GM19438 (cell line): ENCODE measurements around the gene TNRC6A.
"Not testable (repeated sequence)": the region's sequence is repeated elsewhere in the genome, so short reads cannot be mapped to it uniquely, and the experiment has no call there.

Experiments
- ATAC-seq: cut with Tn5 transposase; IDR thresholded peaks from one replicate; pipeline ENCODE4 v1.9.1; 2021; ENCODE audit warnings: low read depth; ENCODE audit not compliant: unreplicated experiment

The TNRC6A gene

GRCh38 chr16:24723663-24724062 is 5.8 kb upstream of the TNRC6A start:
- no peak for ATAC-seq

- no peak for ATAC-seq
Measured at GRCh38 chr16:24728011-24728410, 1.4 kb upstream of the TNRC6A start.

- no peak for ATAC-seq
Measured at GRCh38 chr16:24728891-24729242, 584 bp upstream of the TNRC6A start.

- peak; percentile 22 for ATAC-seq
Measured at GRCh38 chr16:24729951-24730815, 732 bp downstream of the TNRC6A start.

- ATAC-seq = no peak
Measured at GRCh38 chr16:24730914-24731313, 1.5 kb downstream of the TNRC6A start.

GRCh38 chr16:24731722-24732419 is 2.4 kb downstream of the TNRC6A start:
- no peak for ATAC-seq

- ATAC-seq = no peak
Measured at GRCh38 chr16:24734382-24734781, 4.9 kb downstream of the TNRC6A start.

- no peak for ATAC-seq
Measured at GRCh38 chr16:24736758-24737157, 7.3 kb downstream of the TNRC6A start.

- no peak for ATAC-seq
Measured at GRCh38 chr16:24737391-24737871, 8.0 kb downstream of the TNRC6A start.

- no peak for ATAC-seq
Measured at GRCh38 chr16:24737916-24738594, 8.6 kb downstream of the TNRC6A start.

GRCh38 chr16:24738895-24739294 is 9.4 kb downstream of the TNRC6A start:
- ATAC-seq = no peak

- no peak for ATAC-seq
Measured at GRCh38 chr16:24741862-24742261, 12.4 kb downstream of the TNRC6A start.

- not testable (repeated sequence) for ATAC-seq
Measured at GRCh38 chr16:24742610-24743009, 13.2 kb downstream of the TNRC6A start.

GRCh38 chr16:24745391-24745790 is 15.9 kb downstream of the TNRC6A start:
- ATAC-seq = no peak

GRCh38 chr16:24745791-24746190 is 16.3 kb downstream of the TNRC6A start:
- ATAC-seq = no peak

GRCh38 chr16:24747441-24747840 is 18.0 kb downstream of the TNRC6A start:
- ATAC-seq = no peak

GRCh38 chr16:24748242-24748641 is 18.8 kb downstream of the TNRC6A start:
- ATAC-seq = no peak

- no peak for ATAC-seq
Measured at GRCh38 chr16:24749310-24749709, 19.9 kb downstream of the TNRC6A start.

- not testable (repeated sequence) for ATAC-seq
Measured at GRCh38 chr16:24749872-24750271, 20.4 kb downstream of the TNRC6A start.

- ATAC-seq = no peak
Measured at GRCh38 chr16:24753000-24753399, 23.5 kb downstream of the TNRC6A start.

- ATAC-seq = no peak
Measured at GRCh38 chr16:24753437-24753836, 24.0 kb downstream of the TNRC6A start.
